Nephron progenitor cell (in vitro differentiated cells): ENCODE measurements around the gene NEUROG1.

Experiments
- DNase-seq: peaks from one replicate; pipeline ENCODE4 v3.0.0; 2021
- H3K27ac Mint-ChIP-seq: 2 replicates; pipeline ENCODE4 v1.8.0; 2021; ENCODE audit warnings: mild to moderate bottlenecking, moderate library complexity, mixed read lengths
- H3K27me3 Mint-ChIP-seq: 2 replicates; pipeline ENCODE4 v1.8.0; 2021; ENCODE audit warnings: mild to moderate bottlenecking, low read depth, mixed read lengths; ENCODE audit not compliant: poor library complexity
- H3K36me3 Mint-ChIP-seq: 2 replicates; pipeline ENCODE4 v1.8.0; 2021; ENCODE audit warnings: low read depth, mixed read lengths
- H3K4me1 Mint-ChIP-seq: 2 replicates; pipeline ENCODE4 v1.8.0; 2021; ENCODE audit warnings: mixed read lengths
- H3K4me3 Mint-ChIP-seq: 2 replicates; pipeline ENCODE4 v1.8.0; 2021; ENCODE audit warnings: mild to moderate bottlenecking, moderate library complexity, mixed read lengths
- H3K9me3 Mint-ChIP-seq: 2 replicates; pipeline ENCODE4 v1.8.0; 2021; ENCODE audit warnings: mild to moderate bottlenecking, moderate library complexity, mixed read lengths
- CTCF ChIP-seq: fragments of 200-600 bp; sonication (generic); IDR thresholded peaks from 2 replicates; pipeline ENCODE4 v1.5.0; 2021; ENCODE audit warnings: antibody characterized with exemption

The NEUROG1 gene

DNA sequence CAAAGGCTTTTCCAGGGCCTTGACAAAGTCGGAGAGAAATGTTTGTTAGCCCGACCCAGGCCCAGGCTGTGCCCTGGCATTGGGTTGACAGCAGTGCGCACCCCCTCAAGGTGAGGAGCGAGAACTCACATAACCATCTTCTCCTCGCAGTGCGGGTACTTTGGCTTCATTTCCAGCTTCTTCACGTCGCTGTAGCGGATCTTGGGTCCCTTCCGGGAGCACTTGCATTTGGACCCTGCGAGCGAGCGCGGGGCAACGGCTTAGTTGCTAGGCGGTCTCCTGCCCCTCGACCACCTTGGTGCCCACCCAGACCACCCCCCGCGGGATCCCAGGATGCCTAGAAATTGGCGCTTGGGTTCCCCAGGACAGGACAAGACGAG is 42.5 kb upstream of the NEUROG1 start:
- H3K4me1 Mint-ChIP-seq, result peaks cover 17% of the 10 kb centered on the region
- no peak for TF ChIP-seq CTCF
- no peaks in the 10 kb centered on the region for H3K9me3 Mint-ChIP-seq
- peaks cover 95% of the 10 kb centered on the region for H3K27me3 Mint-ChIP-seq
- H3K36me3 Mint-ChIP-seq, result no peaks in the 10 kb centered on the region
- no peak overlapping the region for H3K27ac Mint-ChIP-seq
- DNase-seq, result no peak
- H3K4me3 Mint-ChIP-seq, result peak overlapping the region; percentile 52

DNA sequence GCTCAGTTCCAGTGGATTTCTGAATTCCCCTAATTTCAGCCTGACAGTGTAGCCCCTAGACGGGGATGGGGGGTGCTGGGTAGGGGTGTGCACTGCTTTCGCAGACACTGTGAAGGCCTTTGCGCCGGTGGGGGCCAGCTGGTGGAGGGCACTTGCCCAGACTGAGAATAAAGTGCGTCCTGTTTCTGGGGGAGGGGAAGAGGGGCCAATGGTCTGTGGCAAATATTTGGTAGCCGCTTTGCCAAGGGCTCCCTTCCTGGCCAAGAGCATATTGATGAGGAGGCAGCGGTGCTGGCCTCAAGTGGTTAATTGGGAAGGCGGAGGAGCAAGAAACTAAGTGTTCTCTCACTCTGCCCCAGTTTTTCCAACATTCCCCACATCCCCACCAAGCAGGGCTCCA is 41.7 kb upstream of the NEUROG1 start:
- H3K27ac Mint-ChIP-seq, result no peak overlapping the region
- no peaks in the 10 kb centered on the region for H3K9me3 Mint-ChIP-seq
- H3K4me1 Mint-ChIP-seq, result peaks cover 20% of the 10 kb centered on the region
- DNase-seq, result no peak
- peaks cover 93% of the 10 kb centered on the region for H3K27me3 Mint-ChIP-seq
- no peaks in the 10 kb centered on the region for H3K36me3 Mint-ChIP-seq
- no peak for TF ChIP-seq CTCF
- peak overlapping the region; percentile 38 for H3K4me3 Mint-ChIP-seq

DNA sequence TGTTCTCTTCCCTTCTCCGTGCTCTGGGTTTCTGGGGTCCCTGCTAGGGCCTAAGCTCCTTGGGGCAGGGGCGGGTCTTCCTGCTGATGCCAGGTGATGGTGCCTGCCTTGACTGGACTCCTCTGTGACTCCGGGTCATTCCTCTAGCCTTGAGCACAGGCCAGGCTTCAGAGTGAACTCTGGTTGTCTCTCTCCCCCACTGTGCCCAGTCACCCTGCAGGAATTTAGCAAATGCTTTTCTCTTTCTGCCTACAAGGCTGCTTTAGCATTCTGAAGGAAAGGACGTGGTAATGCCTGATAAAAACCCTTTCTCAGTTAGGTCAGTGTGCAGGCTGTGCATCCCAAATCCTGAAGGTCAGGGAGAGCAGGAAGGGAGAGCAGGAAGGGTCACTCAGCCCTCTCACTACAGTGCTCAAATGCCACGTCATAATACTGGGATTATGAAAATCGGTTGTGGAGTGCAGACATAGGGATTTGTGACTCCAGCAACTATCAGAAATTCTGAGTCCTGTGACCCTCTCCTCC is 40.4 kb upstream of the NEUROG1 start:
- peaks cover 87% of the 10 kb centered on the region for H3K27me3 Mint-ChIP-seq
- DNase-seq, result no peak
- H3K4me3 Mint-ChIP-seq, result no peak overlapping the region
- H3K36me3 Mint-ChIP-seq, result no peaks in the 10 kb centered on the region
- TF ChIP-seq CTCF, result no peak
- H3K9me3 Mint-ChIP-seq, result no peaks in the 10 kb centered on the region
- H3K4me1 Mint-ChIP-seq, result peaks cover 24% of the 10 kb centered on the region
- H3K27ac Mint-ChIP-seq, result no peak overlapping the region

DNA sequence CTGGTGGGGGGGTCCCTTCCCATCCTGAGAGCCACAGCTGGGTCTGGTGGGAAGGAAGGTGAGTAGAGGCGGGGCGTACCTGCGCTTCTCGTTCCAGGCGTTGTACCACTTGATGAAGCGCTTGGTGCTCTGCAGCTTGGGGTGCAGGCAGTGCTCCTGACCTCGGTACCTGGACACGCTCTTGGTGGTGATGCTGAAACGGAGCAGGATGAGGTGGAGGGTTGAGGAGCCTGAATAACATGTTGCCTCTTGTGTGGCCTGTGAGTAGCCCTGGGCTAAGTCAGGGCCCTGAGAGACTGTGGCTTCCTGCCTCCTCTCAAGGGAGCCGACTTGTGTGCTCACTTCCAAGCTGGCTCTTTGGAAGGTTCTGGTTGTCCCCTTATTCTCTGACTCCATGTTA is 38.7 kb upstream of the NEUROG1 start:
- H3K27ac Mint-ChIP-seq, result no peak overlapping the region
- H3K4me1 Mint-ChIP-seq, result peaks cover 24% of the 10 kb centered on the region
- no peak for TF ChIP-seq CTCF
- peaks cover 83% of the 10 kb centered on the region for H3K27me3 Mint-ChIP-seq
- DNase-seq, result no peak
- H3K36me3 Mint-ChIP-seq, result no peaks in the 10 kb centered on the region
- H3K9me3 Mint-ChIP-seq, result no peaks in the 10 kb centered on the region
- H3K4me3 Mint-ChIP-seq, result no peak overlapping the region

DNA sequence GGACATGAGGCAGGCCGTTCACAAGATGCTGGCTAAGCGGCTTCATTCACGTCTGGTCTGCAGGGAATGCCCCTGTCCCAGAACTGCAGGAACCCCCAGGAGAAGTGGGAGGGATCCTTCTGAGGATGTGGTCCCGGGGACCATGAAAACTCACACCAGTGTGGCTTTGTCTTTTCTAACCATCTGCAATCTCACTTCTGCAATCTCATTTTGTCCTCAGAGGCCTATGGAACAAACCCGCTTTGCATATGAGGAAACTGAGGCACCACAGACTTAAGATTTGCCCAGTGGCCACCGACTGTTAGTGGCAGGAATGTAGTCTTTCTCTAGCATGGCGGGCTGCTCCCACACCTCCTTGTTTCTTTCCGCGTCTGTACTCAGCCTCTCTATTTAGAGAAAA is 36.1 kb upstream of the NEUROG1 start:
- peaks cover 60% of the 10 kb centered on the region for H3K27me3 Mint-ChIP-seq

More for the DNA sequence above, 36.1 kb upstream of the NEUROG1 start:
- Mint-ChIP-seq H3K4me1 (peaks cover 24% of the 10 kb centered on the region), H3K9me3 (no peaks in the 10 kb centered on the region), H3K36me3 (no peaks in the 10 kb centered on the region), H3K4me3 (no peak overlapping the region), H3K27ac (no peak overlapping the region)
- DNase-seq, result no peak
- TF ChIP-seq CTCF, result no peak
